H1 (cell line): ENCODE data around the gene OR2B2. TPM values are rescaled to one million over a fixed set of nuclear protein-coding genes. Genes with fewer than 3 reads are reported as not detected.
A peak's percentile ranks its signal among the peaks of the same experiment; 100 is the strongest.

Experiments
- CTCF ChIA-PET: fragments of 300-600 bp; sonication (Branson Sonifier 250); formaldehyde crosslinking; loops from one replicate; lab custom pipeline; 2021; ENCODE audit not compliant: partially characterized antibody; lab: Charles Lee
- POLR2A ChIA-PET: fragments of 300-600 bp; sonication (Branson Sonifier 250); formaldehyde crosslinking; loops from one replicate; lab custom pipeline; 2021; ENCODE audit warnings: inconsistent platforms; ENCODE audit not compliant: partially characterized antibody; lab: Charles Lee
- DNase-seq, 2 experiments: peaks; one replicate each; pipeline versions ENCODE4 v3.0.0 to v3.0.0-alpha.2; 2010 to 2022; ENCODE audit warnings: low spot score in 2 of 2, low read depth in 1 of 2, mixed read lengths in 1 of 2
- FAIRE-seq: peaks from 2 replicates; lab custom pipeline; 2011; peaks lifted over from hg19 to GRCh38; lab: Jason Lieb, UNC
- H2AFZ ChIP-seq: 2 replicates; pipeline ENCODE4 v1.8.1; 2012; ENCODE audit warnings: low read length, inconsistent platforms
- H2AK5ac ChIP-seq: 2 replicates; pipeline ENCODE4 v1.6.1; 2013; ENCODE audit warnings: low read depth, low read length
- H2BK120ac ChIP-seq: replicated peaks from 2 replicates; pipeline ENCODE3; 2013; ENCODE audit warnings: low read depth, low read length, inconsistent platforms
- H2BK12ac ChIP-seq: 2 replicates; pipeline ENCODE4 v1.6.1; 2013; ENCODE audit warnings: low read depth, low read length
- H2BK15ac ChIP-seq: 2 replicates; pipeline ENCODE4 v1.6.1; 2013; ENCODE audit warnings: low read length
- H2BK20ac ChIP-seq: 2 replicates; pipeline ENCODE4 v1.6.1; 2013; ENCODE audit warnings: low read length
- H2BK5ac ChIP-seq: 2 replicates; pipeline ENCODE4 v1.6.1; 2013; ENCODE audit warnings: low read depth, low read length
- H3K14ac ChIP-seq: 2 replicates; pipeline ENCODE4 v1.6.1; 2013; ENCODE audit warnings: inconsistent platforms; ENCODE audit not compliant: insufficient read length
- H3K18ac ChIP-seq: 2 replicates; pipeline ENCODE4 v1.6.1; 2013; ENCODE audit warnings: low read length; ENCODE audit errors: extremely low read depth
- H3K23ac ChIP-seq: 2 replicates; pipeline ENCODE4 v1.6.1; 2013; ENCODE audit warnings: inconsistent platforms; ENCODE audit not compliant: insufficient read length
- H3K23me2 ChIP-seq: 2 replicates; pipeline ENCODE4 v1.6.1; 2013; ENCODE audit warnings: low read depth, low read length
- H3K27ac ChIP-seq: 2 replicates; pipeline ENCODE4 v1.6.1; 2011; ENCODE audit warnings: low read depth, low read length, inconsistent platforms
- H3K27me3 ChIP-seq, 4 experiments: replicated peaks in 1 of 4; 1 replicate in 1 of 4; 2 replicates in 3 of 4; pipeline versions ENCODE4 v1.6.1 to v1.8.1; 2011 to 2013; ENCODE audit warnings: low read length in 3 of 4, mild to moderate bottlenecking in 3 of 4, inconsistent platforms in 2 of 4, mixed read lengths in 2 of 4, moderate library complexity in 1 of 4; ENCODE audit not compliant: control insufficient read depth in 3 of 4, insufficient read depth in 3 of 4; ENCODE audit errors: extremely low read depth in 1 of 4
- H3K36me3 ChIP-seq, 4 experiments: 2 replicates each; pipeline versions ENCODE4 v1.6.1 to v1.8.1; 2011 to 2013; ENCODE audit warnings: mild to moderate bottlenecking in 4 of 4, low read length in 3 of 4, moderate library complexity in 2 of 4, control low read depth in 1 of 4, inconsistent platforms in 1 of 4; ENCODE audit not compliant: insufficient read depth in 4 of 4, control insufficient read depth in 2 of 4
- H3K4ac ChIP-seq: replicated peaks from 2 replicates; pipeline ENCODE3; 2013; ENCODE audit warnings: low read length, low read depth, mixed read lengths, inconsistent platforms; ENCODE audit not compliant: insufficient read length
- H3K4me1 ChIP-seq, 4 experiments: replicated peaks in 1 of 4; 1 replicate in 1 of 4; 2 replicates in 3 of 4; pipeline versions ENCODE4 v1.6.1 to v1.8.1; 2011 to 2013; ENCODE audit warnings: low read length in 3 of 4, inconsistent platforms in 2 of 4, mixed read lengths in 1 of 4; ENCODE audit not compliant: insufficient read depth in 4 of 4, control insufficient read depth in 3 of 4
- H3K4me2 ChIP-seq, 2 experiments: 2 replicates each; pipeline versions ENCODE4 v1.6.1 to v1.8.1; 2011 to 2013; ENCODE audit warnings: low read depth in 2 of 2, low read length in 2 of 2, control low read depth in 1 of 2, inconsistent platforms in 1 of 2, mild to moderate bottlenecking in 1 of 2; ENCODE audit not compliant: insufficient read depth in 1 of 2
- H3K4me3 ChIP-seq, 4 experiments: fragments of 200-600, 300-600 bp in 1 of 4; sonication (generic), shearing (Covaris generic), sonication (Bioruptor Twin) in 1 of 4; 2 replicates each; pipeline versions ENCODE4 v1.5.1 to v1.8.1; 2011 to 2016; ENCODE audit warnings: low read length in 4 of 4, low read depth in 3 of 4, control low read depth in 2 of 4, inconsistent platforms in 2 of 4, mild to moderate bottlenecking in 2 of 4, mixed read lengths in 1 of 4, moderate library complexity in 1 of 4; ENCODE audit not compliant: insufficient read depth in 2 of 4; ENCODE audit errors: extremely low read depth in 1 of 4
- H3K56ac ChIP-seq: replicated peaks from 2 replicates; pipeline ENCODE3; 2013; ENCODE audit warnings: low read depth, mild to moderate bottlenecking, mixed read lengths, low read length, inconsistent platforms; ENCODE audit not compliant: insufficient read length
- H3K79me1 ChIP-seq: 2 replicates; pipeline ENCODE4 v1.6.1; 2013; ENCODE audit warnings: low read depth, low read length, control low read depth
- H3K79me2 ChIP-seq, 2 experiments: 2 replicates each; pipeline versions ENCODE4 v1.6.1 to v1.8.1; 2012 to 2013; ENCODE audit warnings: low read length in 2 of 2, mild to moderate bottlenecking in 2 of 2, inconsistent platforms in 1 of 2; ENCODE audit not compliant: insufficient read depth in 2 of 2, control insufficient read depth in 1 of 2
- H3K9ac ChIP-seq, 4 experiments: replicated peaks in 1 of 4; 1 replicate in 1 of 4; 2 replicates in 3 of 4; pipeline versions ENCODE4 v1.6.1 to v1.8.1; 2011 to 2013; ENCODE audit warnings: low read depth in 3 of 4, low read length in 3 of 4, control low read depth in 2 of 4, mild to moderate bottlenecking in 2 of 4, moderate library complexity in 2 of 4, inconsistent platforms in 1 of 4; ENCODE audit errors: extremely low read depth in 1 of 4
- H3K9me3 ChIP-seq, 2 experiments: 2 replicates each; pipeline versions ENCODE4 v1.6.1 to v1.8.1; 2012 to 2013; ENCODE audit warnings: mild to moderate bottlenecking in 2 of 2, moderate library complexity in 2 of 2, control low read depth in 1 of 2, inconsistent platforms in 1 of 2, low read depth in 1 of 2, low read length in 1 of 2, mixed read lengths in 1 of 2; ENCODE audit not compliant: insufficient read depth in 2 of 2
- H4K20me1 ChIP-seq, 2 experiments: replicated peaks in 1 of 2; 2 replicates each; pipeline versions ENCODE3 to v1.8.1; 2011 to 2013; ENCODE audit warnings: inconsistent platforms in 2 of 2, low read length in 2 of 2, mild to moderate bottlenecking in 1 of 2; ENCODE audit not compliant: insufficient read depth in 2 of 2, control insufficient read depth in 1 of 2
- H4K5ac ChIP-seq: 2 replicates; pipeline ENCODE4 v1.6.1; 2013; ENCODE audit warnings: low read length, low read depth, mixed read lengths, inconsistent platforms; ENCODE audit not compliant: insufficient read length
- H4K8ac ChIP-seq: 2 replicates; pipeline ENCODE4 v1.8.0; 2013; ENCODE audit warnings: mild to moderate bottlenecking, moderate library complexity, low read length, inconsistent platforms; ENCODE audit not compliant: insufficient read depth; ENCODE audit errors: extremely low read depth
- H4K91ac ChIP-seq: replicated peaks from 2 replicates; pipeline ENCODE3; 2013; ENCODE audit warnings: low read length, mixed read lengths, inconsistent platforms; ENCODE audit not compliant: insufficient read length
- ASH2L ChIP-seq: fragments of 200-600, 300-600 bp; sonication (generic); IDR thresholded peaks from one replicate; pipeline ENCODE4 v1.7.1; 2017; ENCODE audit warnings: low read length
- BRCA1 ChIP-seq: IDR thresholded peaks from 2 replicates; pipeline ENCODE4 v1.6.1; 2012; ENCODE audit warnings: low read depth, low read length, improper control_type of control experiment
- CBX8 ChIP-seq: fragments of 300-800, 300-1000 bp; sonication (generic); IDR thresholded peaks from 2 replicates; pipeline ENCODE4 v1.7.1; 2016; ENCODE audit warnings: low read depth, low read length, borderline replicate concordance
- CTBP2 ChIP-seq: IDR thresholded peaks from 2 replicates; pipeline ENCODE4 v1.7.0; 2011; ENCODE audit warnings: borderline replicate concordance, mild to moderate bottlenecking, moderate library complexity, mixed read lengths, low read length; ENCODE audit not compliant: insufficient read depth, insufficient read length
- EZH2 ChIP-seq: fragments of 200-600 bp; sonication (generic); IDR thresholded peaks from 2 replicates; pipeline ENCODE4 v1.7.1; 2012; ENCODE audit warnings: low read depth, mild to moderate bottlenecking, moderate library complexity, low read length, inconsistent platforms; ENCODE audit not compliant: severe bottlenecking
- JUN ChIP-seq: IDR thresholded peaks from 2 replicates; pipeline ENCODE4 v1.6.1; 2011; ENCODE audit warnings: low read depth, mild to moderate bottlenecking, improper control_type of control experiment, low read length
- JUND ChIP-seq: IDR thresholded peaks from 2 replicates; pipeline ENCODE4 v1.6.1; 2011; ENCODE audit warnings: mild to moderate bottlenecking, improper control_type of control experiment, low read length
- POLR2AphosphoS5 ChIP-seq: IDR thresholded peaks from 2 replicates; pipeline ENCODE4 v1.6.1; 2011; ENCODE audit warnings: low read depth, low read length
- RBBP5 ChIP-seq: IDR thresholded peaks from 2 replicates; pipeline ENCODE4 v1.7.1; 2012; ENCODE audit warnings: low read depth, mild to moderate bottlenecking, inconsistent platforms, low read length, moderate library complexity, borderline replicate concordance
- SIRT6 ChIP-seq: IDR thresholded peaks from one replicate; pipeline ENCODE4 v1.7.1; 2012; ENCODE audit warnings: low read length, inconsistent platforms
- YY1 ChIP-seq: IDR thresholded peaks from 2 replicates; pipeline ENCODE4 v1.6.1; 2011; ENCODE audit warnings: low read depth, mild to moderate bottlenecking, low read length
- WGBS, 2 experiments: shearing (Covaris generic) in 1 of 2; methylation state at CpG; one replicate each; pipeline versions ENCODE4 v1.1.6 to v1.1.7; 2013 to 2015; ENCODE audit warnings: low lambda C conversion rate in 2 of 2, mixed read lengths in 2 of 2, inconsistent platforms in 1 of 2, low coverage in 1 of 2, missing lambda C conversion rate in 1 of 2; ENCODE audit not compliant: insufficient replicate concordance in 2 of 2, insufficient coverage in 1 of 2, insufficient read length in 1 of 2; ENCODE audit errors: extremely low coverage in 1 of 2, missing lambda C conversion rate in 1 of 2; 5-methylcytosine and 5-hydroxymethylcytosine counted together
- polyA plus RNA-seq, 7 experiments: library from polyadenylated mRNA; depleted of rRNA in 3 of 7; stranded (reverse) in 5 of 7; unstranded in 2 of 7; fragments of >200 nt in 5 of 7; fragments of 200-250 nt in 2 of 7; gene quantifications; 1 replicate in 5 of 7; 2 replicates in 1 of 7; 4 replicates in 1 of 7; pipeline versions ENCODE4 v1.2.1 to v1.2.3, GENCODE V29; 2011 to 2013; ENCODE audit warnings: missing spikeins in 2 of 7, mixed read lengths in 2 of 7
- total RNA-seq: library from RNA; stranded (reverse); fragmentation: NEBNext Ultra II Directional; extraction: Animal tissue kit (Norgen Biotek cat#: 25700); gene quantifications from 2 replicates; pipeline ENCODE4 v1.2.1, GENCODE V29; 2021

The OR2B2 gene
- total and polyA plus RNA-seq, 2 of the 8 experiments (the other 6 are each of a cell fraction or from before 2014, with no cell fraction given), result not detected

- Histone ChIP-seq H3K9ac (peak overlapping the region; percentile 86 to 96 (median 94)), H3K27ac (peak overlapping the region; percentile 96), H4K5ac (peak overlapping the region; percentile 87), H3K56ac (peak overlapping the region; percentile 99), H3K79me1 (no peaks in the 10 kb centered on the region), H4K20me1 (no peaks in the 10 kb centered on the region), H3K4me1 (peaks cover 0 to 12% (median 8%) of the 10 kb centered on the region in 4 experiments; a peak in 5 of 7 replicates), H3K9me3 (no peaks in the 10 kb centered on the region), H4K91ac (peak overlapping the region; percentile 97), H2BK12ac (peak overlapping the region; percentile 95), H3K4ac (peak overlapping the region; percentile 71), H2AK5ac (peak overlapping the region; percentile 24; the same call in 1 of the 2 replicates), H3K18ac (peak overlapping the region; percentile 93; the same call in 1 of the 2 replicates), H3K27me3 (no peaks in the 10 kb centered on the region), H3K23me2 (peaks cover 7% of the 10 kb centered on the region; the same call in 1 of the 2 replicates), H3K23ac (no peak overlapping the region), H2AFZ (no peak overlapping the region), H2BK20ac (peak overlapping the region; percentile 96), H2BK5ac (peak overlapping the region; percentile 98), H4K8ac (peak overlapping the region; percentile 85), H3K14ac (no peak overlapping the region), H3K79me2 (no peaks in the 10 kb centered on the region), H2BK120ac (peak overlapping the region; percentile 98), H3K4me2 (peak overlapping the region; percentile 79 to 92), H3K36me3 (no peaks in the 10 kb centered on the region), H2BK15ac (no peak overlapping the region), H3K4me3 (peak overlapping the region; percentile 61 to 73 (median 67))
- WGBS, 2 experiments, result 19% methylated on average over 50 of the region's 50 CpGs; no CpG with 5 or more reads in 1 of the 2 experiments
- no peak for FAIRE-seq
- DNase-seq, result peak in 1 of 2 experiments; percentile 86
- ChIA-PET CTCF (interaction anchor here (1.0 to 1.6 kb wide), 5 partner anchors 11 to 54 kb away, joined by 3 to 6 read pairs (median 4); a partner anchor contains a TSS), POLR2A (interaction anchor here (0.6 to 40.3 kb wide), 37 partner anchors 3 to 1856 kb away, joined by 3 to 3039 read pairs (median 14); partner anchors contain the start of gene ZKSCAN8)
- no peak for TF ChIP-seq BRCA1
- TF ChIP-seq CBX8, result no peak
- no peak for TF ChIP-seq RBBP5
- TF ChIP-seq POLR2AphosphoS5, result peak; percentile 99
- TF ChIP-seq EZH2, result no peak
- no peak for TF ChIP-seq ASH2L
- TF ChIP-seq YY1, result peak; percentile 57; the same call in 1 of the 2 replicates
- TF ChIP-seq CTBP2, result no peak
- no peak for TF ChIP-seq JUND
- TF ChIP-seq JUN, result no peak
- TF ChIP-seq SIRT6, result no peak
Measured at GRCh38 chr6:27873021-27873940, 38.9 kb downstream of the OR2B2 start.
